Measurements from ENCODE around the gene CPN1. TPM values are rescaled to one million over a fixed set of nuclear protein-coding genes. Genes with fewer than 3 reads are reported as not detected.

Gene CPN1
- total RNA-seq, 2 experiments from 2014 or later = not detected

GRCh38 chr10:100065084-100065660 lies 16.5 kb downstream of the CPN1 start:
- Mint-ChIP-seq H3K36me3 (ENCODE audit: low read depth) (no peaks in the 10 kb centered on the region), H3K4me3 (no peak overlapping the region), H3K4me1 (no peaks in the 10 kb centered on the region), H3K27ac (no peak overlapping the region), H3K9me3 (no peaks in the 10 kb centered on the region), H3K27me3 (peaks cover 13% of the 10 kb centered on the region)
- no peak for DNase-seq
- ChIA-PET CTCF (no interaction called here), POLR2A (no interaction called here)

DNA sequence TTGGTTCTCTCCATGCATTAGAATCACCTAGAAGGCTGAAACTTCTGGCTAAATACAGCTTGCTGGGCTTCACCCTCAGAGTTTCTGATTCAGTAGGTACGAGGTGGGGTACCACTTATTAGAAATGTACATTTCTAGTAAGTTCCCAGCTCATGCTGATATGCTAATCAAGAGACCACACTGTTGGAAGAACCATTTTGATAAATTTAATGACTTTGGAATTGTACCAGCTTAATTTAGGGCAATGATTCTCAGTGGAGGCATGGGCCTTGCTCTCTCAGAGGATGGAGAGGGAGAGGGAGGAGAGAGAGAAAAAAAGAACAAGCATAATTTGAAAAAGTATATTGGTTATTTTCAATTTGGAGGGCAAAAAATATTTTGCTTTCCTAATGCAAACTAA lies 20.3 kb downstream of the CPN1 start:
- Mint-ChIP-seq H3K4me3 (no peak overlapping the region), H3K4me1 (no peaks in the 10 kb centered on the region), H3K27ac (no peak overlapping the region), H3K27me3 (peaks cover 27% of the 10 kb centered on the region), H3K9me3 (no peaks in the 10 kb centered on the region), H3K36me3 (ENCODE audit: low read depth) (no peaks in the 10 kb centered on the region)
- ChIA-PET CTCF (no interaction called here), POLR2A (no interaction called here)
- no peak for DNase-seq

DNA sequence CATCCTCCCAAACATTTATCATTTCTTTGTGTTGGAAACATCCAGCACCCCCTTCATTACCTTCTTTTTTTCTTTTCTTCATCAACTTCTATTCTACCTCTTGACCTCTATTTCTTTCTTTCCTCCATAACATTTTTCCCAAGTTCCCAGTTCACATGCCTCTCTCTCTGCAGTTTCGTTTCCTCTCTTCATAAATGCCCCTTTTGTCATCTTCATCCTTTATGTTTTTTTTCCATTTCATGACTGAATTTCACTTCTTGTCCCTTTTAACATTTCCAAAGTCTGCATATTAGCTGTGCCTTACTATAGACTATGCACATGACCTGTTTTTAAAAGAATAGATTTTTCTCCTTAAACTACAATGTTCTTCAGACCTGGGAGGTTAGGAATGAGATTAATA lies 23.7 kb downstream of the CPN1 start:
- peaks cover 40% of the 10 kb centered on the region for H3K27me3 Mint-ChIP-seq
- H3K27ac Mint-ChIP-seq = no peak overlapping the region
- H3K4me1 Mint-ChIP-seq = no peaks in the 10 kb centered on the region
- ChIA-PET CTCF (no interaction called here), POLR2A (no interaction called here)
- no peaks in the 10 kb centered on the region for H3K9me3 Mint-ChIP-seq
- DNase-seq = no peak
- no peaks in the 10 kb centered on the region for H3K36me3 Mint-ChIP-seq (ENCODE audit: low read depth)
- no peak overlapping the region for H3K4me3 Mint-ChIP-seq

GRCh38 chr10:100053686-100054460 lies 27.8 kb downstream of the CPN1 start:
- Mint-ChIP-seq H3K27ac (no peak overlapping the region), H3K36me3 (ENCODE audit: low read depth) (no peaks in the 10 kb centered on the region), H3K4me3 (no peak overlapping the region), H3K4me1 (no peaks in the 10 kb centered on the region), H3K27me3 (peaks cover 25% of the 10 kb centered on the region), H3K9me3 (no peaks in the 10 kb centered on the region)
- DNase-seq = no peak
- ChIA-PET CTCF (interaction anchor here (0.5 to 2.7 kb wide), 5 partner anchors 8 to 280 kb away, joined by 3 to 8 read pairs (median 5); no protein-coding TSS in a partner anchor), POLR2A (no interaction called here)

DNA sequence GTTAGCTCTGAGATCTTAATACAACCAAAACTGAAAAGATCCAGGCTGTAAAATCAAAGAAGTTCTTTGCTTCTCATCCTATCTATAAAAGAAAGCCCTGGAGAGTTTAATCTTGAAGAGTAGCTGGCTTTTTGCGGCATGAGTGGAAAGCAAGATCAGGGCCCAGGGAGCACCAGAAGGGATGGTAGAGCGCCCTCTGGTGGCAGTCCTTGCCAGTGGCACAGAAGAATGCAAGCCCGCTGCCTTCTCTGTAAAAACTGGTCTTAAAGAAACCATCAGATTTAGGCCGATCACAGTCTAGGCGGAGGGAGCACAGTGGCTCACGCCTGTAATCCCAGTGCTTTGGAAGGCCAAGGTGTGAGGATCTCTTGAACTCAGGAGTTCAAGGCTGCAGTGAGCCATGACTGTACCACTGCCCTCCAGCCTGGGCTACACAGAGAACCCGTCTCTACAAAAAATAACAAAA lies 35.6 kb downstream of the CPN1 start:
- H3K4me3 Mint-ChIP-seq = no peak overlapping the region
- H3K27me3 Mint-ChIP-seq = peaks cover 16% of the 10 kb centered on the region
- H3K27ac Mint-ChIP-seq = no peak overlapping the region
- no peaks in the 10 kb centered on the region for H3K36me3 Mint-ChIP-seq (ENCODE audit: low read depth)
- POLR2A ChIA-PET = interaction anchor here (1.8 kb wide), 1 partner anchor 200 kb away, joined by 7 read pairs; no protein-coding TSS in a partner anchor
- CTCF ChIA-PET = interaction anchor here (0.6 to 10.0 kb wide), 33 partner anchors 8 to 314 kb away, joined by 3 to 163 read pairs (median 4); partner anchors contain the start of genes CUTC and DNMBP
- H3K9me3 Mint-ChIP-seq = no peaks in the 10 kb centered on the region
- DNase-seq = peak; percentile 82
- peaks cover 2% of the 10 kb centered on the region for H3K4me1 Mint-ChIP-seq

DNA sequence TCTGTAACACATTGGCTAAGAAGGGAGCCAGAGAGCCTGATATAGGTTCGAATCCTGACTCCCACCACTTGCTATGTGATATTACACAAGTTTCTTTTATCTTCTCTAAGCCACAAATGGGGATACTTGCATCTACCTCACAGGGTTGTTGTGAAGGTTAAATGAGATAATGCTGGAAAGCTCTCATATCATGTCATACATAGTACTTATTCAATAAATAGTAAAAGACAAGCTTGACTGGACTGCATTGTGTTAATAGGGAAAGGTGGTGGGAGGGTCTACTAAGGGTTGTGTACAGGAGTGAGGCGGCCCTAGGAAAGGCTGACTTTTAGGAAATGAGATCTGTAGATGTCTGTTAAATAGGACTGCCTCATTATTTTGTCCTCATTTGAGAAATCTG lies 36.1 kb downstream of the CPN1 start:
- Mint-ChIP-seq H3K27ac (no peak overlapping the region), H3K4me1 (peaks cover 2% of the 10 kb centered on the region), H3K36me3 (ENCODE audit: low read depth) (no peaks in the 10 kb centered on the region), H3K9me3 (no peaks in the 10 kb centered on the region), H3K27me3 (peaks cover 16% of the 10 kb centered on the region), H3K4me3 (no peak overlapping the region)
- ChIA-PET POLR2A (interaction anchor here (1.8 kb wide), 1 partner anchor 200 kb away, joined by 7 read pairs; no protein-coding TSS in a partner anchor), CTCF (interaction anchor here (0.6 to 10.0 kb wide), 33 partner anchors 8 to 313 kb away, joined by 3 to 163 read pairs (median 4); partner anchors contain the start of genes CUTC and DNMBP)
- DNase-seq = no peak

DNA sequence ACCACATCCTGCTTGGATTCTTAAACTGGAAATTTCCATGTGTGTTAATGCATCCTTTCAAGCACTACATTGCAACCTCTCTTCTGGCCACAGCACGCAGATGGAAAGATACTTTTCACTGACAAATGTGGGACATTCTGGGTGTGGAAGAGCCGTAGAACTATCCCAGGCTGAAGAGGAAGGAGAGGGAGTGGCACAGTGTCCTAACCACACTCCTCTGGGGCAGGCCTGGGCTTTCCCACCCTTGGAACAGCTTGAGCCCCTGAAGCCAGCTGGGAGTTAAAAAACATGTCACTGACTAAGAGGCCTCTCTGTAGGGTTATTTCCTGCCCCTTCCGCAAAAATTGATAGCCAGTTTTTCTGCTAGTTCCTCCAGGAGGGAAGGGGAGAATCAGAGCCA lies 37.9 kb downstream of the CPN1 start:
- POLR2A ChIA-PET = no interaction called here
- H3K27ac Mint-ChIP-seq = no peak overlapping the region
- H3K4me3 Mint-ChIP-seq = no peak overlapping the region
- H3K4me1 Mint-ChIP-seq = peaks cover 2% of the 10 kb centered on the region
- H3K27me3 Mint-ChIP-seq = peaks cover 19% of the 10 kb centered on the region
- CTCF ChIA-PET = interaction anchor here (4.3 to 10.0 kb wide), 2 partner anchors 13 to 195 kb away, joined by 19 to 163 read pairs; no protein-coding TSS in a partner anchor
- no peaks in the 10 kb centered on the region for H3K9me3 Mint-ChIP-seq
- no peak for DNase-seq
- H3K36me3 Mint-ChIP-seq (ENCODE audit: low read depth) = no peaks in the 10 kb centered on the region

- Mint-ChIP-seq H3K4me3 (no peak overlapping the region), H3K4me1 (peaks cover 2% of the 10 kb centered on the region), H3K27ac (no peak overlapping the region), H3K9me3 (no peaks in the 10 kb centered on the region), H3K27me3 (peaks cover 22% of the 10 kb centered on the region), H3K36me3 (ENCODE audit: low read depth) (no peaks in the 10 kb centered on the region)
- DNase-seq = no peak
- CTCF ChIA-PET = interaction anchor here (10.0 kb wide), 1 partner anchor 194 kb away, joined by 163 read pairs; no protein-coding TSS in a partner anchor
- POLR2A ChIA-PET = no interaction called here
Observed at GRCh38 chr10:100043344-100043743, 38.3 kb downstream of the CPN1 start.

GRCh38 chr10:100041306-100042002 lies 40.2 kb downstream of the CPN1 start:
- CTCF ChIA-PET = interaction anchor here (10.0 kb wide), 1 partner anchor 192 kb away, joined by 163 read pairs; no protein-coding TSS in a partner anchor
- no peaks in the 10 kb centered on the region for H3K9me3 Mint-ChIP-seq
- H3K4me3 Mint-ChIP-seq = no peak overlapping the region
- peaks cover 2% of the 10 kb centered on the region for H3K4me1 Mint-ChIP-seq
- DNase-seq = no peak
- H3K27ac Mint-ChIP-seq = no peak overlapping the region
- POLR2A ChIA-PET = no interaction called here
- peaks cover 27% of the 10 kb centered on the region for H3K27me3 Mint-ChIP-seq
- no peaks in the 10 kb centered on the region for H3K36me3 Mint-ChIP-seq (ENCODE audit: low read depth)

GRCh38 chr10:100038561-100039071 lies 43.1 kb downstream of the CPN1 start:
- Mint-ChIP-seq H3K4me1 (no peaks in the 10 kb centered on the region), H3K27ac (no peak overlapping the region), H3K36me3 (ENCODE audit: low read depth) (no peaks in the 10 kb centered on the region), H3K9me3 (no peaks in the 10 kb centered on the region), H3K4me3 (no peak overlapping the region), H3K27me3 (peaks cover 29% of the 10 kb centered on the region)
- ChIA-PET POLR2A (interaction anchor here (0.6 kb wide), 1 partner anchor 179 kb away, joined by 3 read pairs; no protein-coding TSS in a partner anchor), CTCF (no interaction called here)
- no peak for DNase-seq

DNA sequence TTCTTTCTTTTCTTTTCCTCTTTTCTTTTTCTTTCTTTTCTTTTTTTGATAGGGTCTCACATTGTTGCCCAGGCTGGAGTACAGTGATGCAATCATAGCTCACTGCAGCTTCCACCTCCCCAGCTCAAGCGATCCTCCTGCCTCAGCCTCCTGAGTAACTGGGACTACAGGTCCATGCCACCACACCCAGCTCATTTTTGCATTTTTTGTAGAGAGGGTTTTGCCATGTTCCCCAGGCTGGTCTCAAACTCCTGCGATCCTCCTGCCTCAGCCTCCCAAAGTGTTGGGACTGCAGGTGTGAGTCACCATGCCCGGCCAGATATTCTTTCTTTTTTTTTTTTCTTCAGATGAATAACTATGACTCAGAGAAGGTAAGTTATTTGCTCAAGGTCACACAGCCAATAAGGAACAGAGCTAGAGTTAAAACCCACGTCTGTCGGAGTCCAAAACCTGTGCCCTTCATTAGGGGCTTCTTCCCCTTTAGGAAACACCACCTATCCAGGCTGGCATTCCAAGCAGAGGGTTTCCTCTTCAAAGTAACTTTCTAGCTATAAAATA lies 43.8 kb downstream of the CPN1 start:
- H3K4me1 Mint-ChIP-seq = no peaks in the 10 kb centered on the region
- H3K4me3 Mint-ChIP-seq = no peak overlapping the region
- POLR2A ChIA-PET = interaction anchor here (0.6 kb wide), 1 partner anchor 178 kb away, joined by 3 read pairs; no protein-coding TSS in a partner anchor
- H3K27ac Mint-ChIP-seq = no peak overlapping the region
- peaks cover 30% of the 10 kb centered on the region for H3K27me3 Mint-ChIP-seq
- no peaks in the 10 kb centered on the region for H3K36me3 Mint-ChIP-seq (ENCODE audit: low read depth)
- no peaks in the 10 kb centered on the region for H3K9me3 Mint-ChIP-seq
- no peak for DNase-seq
- CTCF ChIA-PET = interaction anchor here (0.8 to 1.4 kb wide), 2 partner anchors 8 to 193 kb away, joined by 3 to 5 read pairs; no protein-coding TSS in a partner anchor

DNA sequence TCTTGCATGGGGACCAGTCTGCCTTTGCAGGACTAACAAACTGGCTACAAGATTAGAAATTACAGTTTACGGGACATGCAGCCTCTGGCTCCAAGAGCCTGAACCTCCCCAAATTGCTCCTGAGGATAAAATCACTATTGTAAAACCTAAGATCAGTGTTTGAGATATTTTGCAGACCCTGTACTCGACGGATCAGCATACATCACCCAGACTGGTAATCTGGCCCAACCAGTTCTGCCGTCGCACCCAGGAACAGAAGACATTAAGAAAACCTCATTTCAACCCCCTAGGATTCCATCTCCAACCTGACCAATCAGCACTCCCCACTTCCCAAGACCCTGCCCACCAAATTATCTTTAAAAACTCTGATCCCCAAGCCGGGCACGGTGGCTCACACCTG lies 44.8 kb downstream of the CPN1 start:
- ChIA-PET POLR2A (no interaction called here), CTCF (interaction anchor here (1.0 to 1.4 kb wide), 2 partner anchors 9 to 191 kb away, joined by 3 to 5 read pairs; no protein-coding TSS in a partner anchor)
- no peak for DNase-seq
- Mint-ChIP-seq H3K27ac (no peak overlapping the region), H3K36me3 (ENCODE audit: low read depth) (no peaks in the 10 kb centered on the region), H3K4me3 (no peak overlapping the region), H3K27me3 (peaks cover 27% of the 10 kb centered on the region), H3K4me1 (no peaks in the 10 kb centered on the region), H3K9me3 (no peaks in the 10 kb centered on the region)

Measured in activated CD4-positive, alpha-beta memory T cell treated with anti-CD3 and anti-CD28 coated beads, Interleukin-2, amount 10 ng/mL, durations not matched to agents 7 days and 5 days (primary cell).